GM21529 (cell line): ENCODE results near the gene SEC22C.
"Not testable (repeated sequence)": the region's sequence is repeated elsewhere in the genome, so short reads cannot be mapped to it uniquely, and the experiment has no call there.

Experiments
- ATAC-seq: cut with Tn5 transposase; IDR thresholded peaks from one replicate; pipeline ENCODE4 v1.9.1; 2021; ENCODE audit not compliant: unreplicated experiment

SEC22C gene

GRCh38 chr3:42581709-42582473, at the start of gene SEC22C:
Gene SEC22C (minus strand): TSS chr3:42581967. CDS start chr3:42569046, 12,921 bp downstream.
- ATAC-seq, result peak; percentile 92

- no peak for ATAC-seq
Observed at GRCh38 chr3:42613462-42613861, 31.7 kb upstream of the SEC22C start.

- peak; percentile 81 for ATAC-seq
Observed at GRCh38 chr3:42612928-42613327, 31.2 kb upstream of the SEC22C start.

- ATAC-seq, result no peak
Observed at GRCh38 chr3:42612217-42612616, 30.4 kb upstream of the SEC22C start.

GRCh38 chr3:42610976-42611375, 29.2 kb upstream of the SEC22C start:
- ATAC-seq, result no peak

GRCh38 chr3:42608581-42608980, 26.8 kb upstream of the SEC22C start:
- ATAC-seq, result no peak

- no peak for ATAC-seq
Observed at GRCh38 chr3:42605546-42606173, 23.9 kb upstream of the SEC22C start.

GRCh38 chr3:42602961-42603360, 21.2 kb upstream of the SEC22C start:
- no peak for ATAC-seq

- no peak for ATAC-seq
Observed at GRCh38 chr3:42601896-42602581, 20.3 kb upstream of the SEC22C start.

- peak; percentile 28 for ATAC-seq
Observed at GRCh38 chr3:42600958-42601675, 19.4 kb upstream of the SEC22C start.

- peak; percentile 85 for ATAC-seq
Observed at GRCh38 chr3:42600111-42600957, 18.6 kb upstream of the SEC22C start, which contains the start of gene NKTR. Gene NKTR (plus strand): TSS chr3:42600686. CDS start chr3:42601007, 321 bp downstream.

- not testable (repeated sequence) for ATAC-seq
Observed at GRCh38 chr3:42597098-42597497, 15.3 kb upstream of the SEC22C start.

- ATAC-seq, result no peak
Observed at GRCh38 chr3:42595682-42596081, 13.9 kb upstream of the SEC22C start.

GRCh38 chr3:42593635-42594034, 11.9 kb upstream of the SEC22C start:
- ATAC-seq, result no peak

- no peak for ATAC-seq
Observed at GRCh38 chr3:42591811-42592210, 10.0 kb upstream of the SEC22C start.

- ATAC-seq, result no peak
Observed at GRCh38 chr3:42590989-42591756, 9.4 kb upstream of the SEC22C start.

GRCh38 chr3:42589382-42590109, 7.8 kb upstream of the SEC22C start:
- ATAC-seq, result no peak

GRCh38 chr3:42588625-42589024, 6.9 kb upstream of the SEC22C start:
- no peak for ATAC-seq
